Superior temporal gyrus (tissue), 1 donor: Measurements from ENCODE around the gene VAPB.

Experiments
- DNase-seq: peaks from one replicate; pipeline ENCODE4 v3.0.0-alpha.2; 2016; ENCODE audit errors: extremely low spot score

The VAPB gene

DNA sequence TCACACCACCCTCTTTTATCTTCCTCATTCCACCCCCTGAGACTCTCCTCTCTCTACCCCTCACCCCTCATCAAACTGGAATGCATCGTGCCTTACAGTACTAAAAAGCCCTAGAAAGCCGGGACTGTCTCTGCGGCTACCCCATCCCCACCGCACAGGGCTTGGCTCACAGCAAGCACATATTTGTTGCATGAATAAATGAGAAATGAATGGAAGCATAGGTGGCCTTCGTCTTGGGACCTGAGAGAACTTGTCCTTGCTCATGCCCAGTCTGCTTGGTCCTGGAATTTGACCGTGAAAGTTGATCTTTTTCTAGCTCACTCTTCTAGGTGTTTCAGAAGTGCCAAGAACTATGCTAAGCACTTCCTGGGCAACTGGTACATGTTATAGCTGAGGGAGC, 72.9 kb downstream of the VAPB start:
- DNase-seq = no peak

DNA sequence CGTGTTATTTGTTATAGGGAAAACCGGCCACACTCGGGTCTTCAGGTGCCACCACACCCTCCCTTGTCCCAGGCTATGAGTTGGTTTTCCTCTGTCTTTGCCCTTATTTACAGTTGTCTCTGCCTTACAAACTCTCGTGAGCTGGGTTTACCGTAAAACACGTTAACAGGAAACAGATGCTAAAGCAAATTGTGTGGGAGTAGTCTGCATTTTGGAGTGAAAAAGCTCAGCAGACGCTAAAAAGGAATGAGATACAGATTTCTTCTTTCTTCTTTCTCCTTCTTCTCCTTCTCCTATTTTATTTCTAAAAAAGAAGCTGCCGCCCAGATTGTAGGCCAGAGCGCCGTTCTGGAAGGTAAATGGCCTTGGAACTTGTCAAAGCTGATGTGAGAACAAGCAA, 74.2 kb downstream of the VAPB start:
- no peak for DNase-seq

DNA sequence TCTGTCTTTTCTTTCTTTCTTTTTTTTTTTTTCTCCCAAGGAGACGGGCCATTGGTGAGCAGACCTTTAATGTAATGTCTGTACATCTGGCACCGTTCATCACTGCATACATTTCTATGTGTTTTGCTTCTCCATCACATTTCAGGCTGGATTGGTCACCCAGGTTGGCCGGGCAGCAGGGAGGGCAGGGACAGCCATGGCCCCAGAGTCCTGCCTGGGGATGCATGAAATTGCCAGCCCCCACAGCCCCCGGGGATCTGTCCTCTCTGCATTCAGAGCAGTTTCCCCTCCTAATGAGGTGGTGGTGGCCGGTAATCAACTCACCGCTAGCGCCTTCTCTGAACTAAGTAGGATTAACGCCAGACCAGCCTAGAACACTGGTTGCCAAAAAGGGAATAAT, 75.8 kb downstream of the VAPB start:
- DNase-seq = no peak

DNA sequence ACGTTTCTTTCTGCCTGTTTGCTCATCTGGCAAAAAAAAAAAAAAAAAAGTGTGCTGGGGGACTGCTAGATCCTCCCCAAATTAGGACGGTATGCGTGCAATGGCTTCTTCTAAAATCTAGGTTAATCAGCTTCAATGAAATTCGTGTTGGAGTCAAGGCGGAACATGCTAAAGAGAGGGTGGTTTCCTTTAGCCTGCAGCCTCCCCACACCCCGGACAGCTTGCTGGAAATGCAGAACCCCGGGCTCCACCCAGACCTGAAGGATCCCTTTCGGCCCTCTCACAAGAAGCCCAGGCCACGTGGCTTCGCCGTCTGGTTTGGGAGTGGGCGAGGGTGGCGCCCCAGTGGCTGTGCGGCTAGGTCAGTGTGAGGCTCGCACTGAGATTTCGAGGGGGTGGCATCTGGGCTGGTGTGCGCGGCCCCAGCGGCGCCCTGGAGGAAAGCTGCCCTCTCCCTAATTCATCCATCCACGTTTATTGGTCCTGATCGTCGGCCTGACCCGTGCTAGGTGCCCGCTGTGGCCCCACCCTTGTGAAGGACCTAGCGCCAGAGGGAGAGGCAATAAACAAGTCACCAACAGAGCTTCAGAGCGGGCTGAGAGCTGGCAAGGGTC, 77.2 kb downstream of the VAPB start:
- DNase-seq = no peak

DNA sequence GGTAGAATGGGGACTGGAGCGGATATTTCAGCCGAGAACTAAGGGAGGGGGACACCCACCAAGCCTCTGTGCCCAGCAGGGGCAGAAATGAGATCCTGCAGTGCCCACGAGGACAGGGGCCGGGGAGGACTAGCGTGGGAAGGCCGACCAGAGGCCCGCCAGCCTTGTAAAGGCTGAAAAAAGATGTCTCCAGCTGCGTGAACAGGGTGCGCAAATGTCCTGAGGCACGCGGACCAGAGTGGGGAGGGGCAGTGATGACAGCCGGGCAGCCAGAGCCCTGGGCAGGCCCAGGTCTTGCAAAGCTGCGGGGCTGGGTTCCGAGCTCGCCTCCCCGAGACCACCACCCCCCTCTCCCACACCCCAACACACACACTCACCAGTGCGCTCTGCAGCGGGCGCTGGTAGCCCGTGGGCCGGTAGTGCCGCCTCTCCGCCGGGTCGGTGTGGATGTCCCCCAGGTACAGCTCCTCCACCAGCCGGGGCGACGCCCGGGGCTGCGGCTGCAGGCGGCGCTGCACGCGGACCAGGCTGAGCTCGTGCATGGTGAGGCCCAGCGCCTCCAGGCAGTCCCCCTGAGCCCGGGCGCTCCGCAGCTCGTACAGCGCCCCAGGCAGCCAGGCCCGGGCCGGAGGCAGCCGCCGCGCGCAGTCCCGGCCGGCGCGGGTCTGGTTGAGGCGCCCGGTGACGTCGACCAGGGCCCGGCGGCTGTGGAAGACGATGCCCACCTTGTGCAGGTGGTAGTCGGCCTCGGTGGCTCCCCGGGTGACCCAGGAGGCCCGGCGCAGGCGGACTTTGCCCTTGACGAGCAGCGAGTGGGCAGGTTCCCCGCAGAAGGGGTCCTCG, 77.9 kb downstream of the VAPB start:
- no peak for DNase-seq

DNA sequence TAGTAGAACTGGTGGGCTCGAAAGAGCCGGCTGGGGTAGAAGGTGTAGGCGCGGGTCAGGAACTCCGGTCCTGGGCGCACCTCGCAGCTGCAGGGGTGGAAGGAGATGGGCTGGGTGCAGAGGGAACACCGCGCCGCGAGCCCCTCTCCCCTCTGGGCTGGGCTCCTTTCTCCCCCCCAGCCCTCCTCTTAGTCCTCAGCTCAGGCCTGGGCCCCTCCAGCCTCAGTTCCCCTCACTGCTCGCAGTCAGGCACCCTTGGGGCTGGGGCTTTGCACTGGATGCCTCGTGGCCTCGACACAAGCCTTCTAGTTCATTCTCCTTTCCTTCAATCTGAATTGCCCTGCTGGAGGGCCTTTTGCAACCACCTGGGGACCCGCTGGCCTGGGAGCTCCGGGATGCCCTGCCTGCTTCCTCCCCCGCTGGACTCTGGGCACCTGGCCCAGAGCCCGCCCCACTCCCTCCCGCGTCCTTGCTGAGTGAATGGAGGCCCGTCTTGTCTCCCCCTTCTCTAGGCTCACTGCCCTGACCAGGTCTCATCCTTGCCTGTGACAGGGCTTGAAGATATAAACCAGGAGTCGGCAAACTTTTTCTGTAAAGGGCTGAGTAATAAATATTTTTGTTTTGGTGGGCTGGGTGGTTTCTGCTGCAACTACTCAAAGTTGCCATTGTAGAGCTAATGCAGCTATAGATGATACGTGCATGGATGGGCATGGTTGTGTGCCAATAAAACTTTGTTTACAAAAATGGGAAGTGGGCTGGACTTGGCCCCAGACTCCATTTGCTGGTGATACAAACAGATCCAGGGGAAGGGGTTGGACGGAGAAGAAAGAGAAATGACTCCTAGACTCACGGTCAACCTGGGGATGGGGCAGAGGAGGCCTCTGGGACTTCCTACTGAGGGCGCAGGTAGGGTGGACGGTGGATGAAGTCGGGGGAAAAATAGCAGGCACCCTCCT, 78.8 kb downstream of the VAPB start:
- DNase-seq = no peak

DNA sequence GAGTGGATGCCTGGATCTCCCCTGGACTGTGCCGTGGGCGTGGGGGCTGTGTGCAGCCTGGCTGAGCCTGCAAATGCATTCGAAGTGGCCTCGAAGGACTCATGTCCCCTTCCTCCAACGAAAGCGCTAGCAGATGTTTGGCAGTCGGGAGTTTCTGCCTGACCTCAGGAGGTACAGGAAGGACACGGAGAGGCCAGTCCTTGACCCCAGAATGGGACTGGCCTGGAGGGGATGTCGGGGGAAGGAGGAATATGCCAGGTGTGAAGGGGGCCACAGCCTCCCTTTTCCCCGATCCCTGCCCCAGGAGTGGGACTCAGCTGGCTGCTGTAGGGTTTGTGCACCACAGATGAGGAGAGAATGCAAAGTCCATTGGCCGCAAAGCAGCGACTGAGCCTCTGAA, 80.6 kb downstream of the VAPB start:
- DNase-seq = no peak

DNA sequence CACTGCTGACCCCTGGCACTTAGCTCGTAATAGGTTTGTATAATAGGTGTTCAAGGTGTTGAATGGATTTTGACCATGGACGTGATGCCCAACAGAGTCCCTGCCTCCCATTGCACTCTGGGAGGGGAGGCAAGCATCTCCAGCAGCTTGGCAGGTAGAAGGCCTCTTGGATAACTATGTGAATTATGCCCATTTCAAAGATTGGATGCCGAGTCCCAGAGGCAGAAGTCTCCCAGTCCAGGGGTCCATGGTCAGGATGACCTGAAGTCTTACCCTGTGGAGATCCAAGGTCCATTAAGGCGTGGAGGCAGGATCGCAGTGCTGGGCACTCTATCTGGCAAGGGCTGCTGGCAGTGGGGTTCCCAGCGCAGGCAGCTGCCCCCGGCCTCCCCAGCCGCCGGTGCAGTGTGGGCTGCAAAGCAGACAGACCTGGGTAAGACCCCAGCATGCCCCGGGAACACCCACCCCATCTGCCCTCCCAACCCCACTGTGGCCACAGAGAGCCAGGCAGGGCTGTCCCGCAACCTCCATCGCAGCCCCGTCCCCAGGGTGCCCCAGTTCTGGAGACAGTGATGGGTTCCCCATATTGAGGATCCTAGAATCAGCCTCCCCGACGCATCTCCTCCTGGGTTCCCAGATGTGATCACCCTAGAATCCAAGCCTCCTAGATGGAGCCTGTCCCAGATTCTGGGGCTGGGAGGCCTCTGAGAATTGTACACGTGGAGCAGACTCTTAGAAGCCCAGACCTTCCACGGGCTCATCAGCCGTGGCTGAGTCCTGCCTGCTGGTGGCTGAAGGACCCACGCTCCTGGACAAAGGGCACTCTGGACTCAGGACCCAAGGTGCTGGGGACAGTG, 81.5 kb downstream of the VAPB start:
- no peak for DNase-seq

DNA sequence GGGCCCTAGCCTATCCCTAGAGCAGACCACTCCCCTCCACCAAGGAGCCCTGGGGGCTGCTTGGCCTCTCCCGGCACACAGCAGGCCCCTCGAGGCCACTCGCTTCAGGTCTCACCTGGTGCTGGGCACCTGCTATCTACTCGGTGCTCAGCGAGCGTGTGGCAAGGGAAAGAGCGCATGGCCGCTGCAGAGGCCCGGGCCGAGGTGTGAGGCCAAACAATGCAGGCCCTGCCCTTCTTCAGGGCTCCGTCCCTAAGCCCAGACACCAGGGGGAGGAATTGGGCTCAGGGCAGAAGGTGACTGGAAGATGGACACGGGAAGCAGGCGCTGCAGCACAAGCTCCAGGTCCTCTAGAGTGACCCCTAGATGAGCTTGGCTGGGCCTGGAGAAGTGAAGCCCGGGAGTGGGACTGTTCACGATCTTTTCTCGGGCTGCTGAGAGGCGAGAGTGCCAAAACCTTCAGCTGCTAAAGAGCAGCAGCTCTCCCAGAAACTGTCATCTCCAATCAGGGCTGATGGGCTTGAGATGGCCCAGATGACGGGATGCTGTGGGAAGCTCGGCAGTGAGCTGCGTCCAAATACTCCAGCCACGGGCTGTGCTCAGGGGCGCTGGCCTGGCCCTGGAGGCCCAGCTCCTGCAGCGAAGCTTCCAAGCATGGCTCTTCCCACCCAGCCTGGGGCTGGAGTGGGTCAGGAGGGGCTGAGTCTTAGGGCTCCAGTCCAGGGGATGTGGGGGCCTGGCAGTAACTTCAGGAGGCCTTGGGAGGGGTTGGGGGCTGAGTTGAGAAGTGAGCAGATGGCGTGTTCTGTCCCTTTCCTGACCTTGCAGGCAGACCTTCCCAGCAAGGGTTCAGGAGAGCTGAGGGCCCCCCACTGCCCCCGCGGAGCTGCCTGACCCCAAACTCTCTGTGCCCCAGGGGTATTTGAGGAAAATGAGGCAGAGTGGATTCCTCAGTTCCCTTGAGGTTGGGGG, 82.5 kb downstream of the VAPB start:
- DNase-seq = no peak

DNA sequence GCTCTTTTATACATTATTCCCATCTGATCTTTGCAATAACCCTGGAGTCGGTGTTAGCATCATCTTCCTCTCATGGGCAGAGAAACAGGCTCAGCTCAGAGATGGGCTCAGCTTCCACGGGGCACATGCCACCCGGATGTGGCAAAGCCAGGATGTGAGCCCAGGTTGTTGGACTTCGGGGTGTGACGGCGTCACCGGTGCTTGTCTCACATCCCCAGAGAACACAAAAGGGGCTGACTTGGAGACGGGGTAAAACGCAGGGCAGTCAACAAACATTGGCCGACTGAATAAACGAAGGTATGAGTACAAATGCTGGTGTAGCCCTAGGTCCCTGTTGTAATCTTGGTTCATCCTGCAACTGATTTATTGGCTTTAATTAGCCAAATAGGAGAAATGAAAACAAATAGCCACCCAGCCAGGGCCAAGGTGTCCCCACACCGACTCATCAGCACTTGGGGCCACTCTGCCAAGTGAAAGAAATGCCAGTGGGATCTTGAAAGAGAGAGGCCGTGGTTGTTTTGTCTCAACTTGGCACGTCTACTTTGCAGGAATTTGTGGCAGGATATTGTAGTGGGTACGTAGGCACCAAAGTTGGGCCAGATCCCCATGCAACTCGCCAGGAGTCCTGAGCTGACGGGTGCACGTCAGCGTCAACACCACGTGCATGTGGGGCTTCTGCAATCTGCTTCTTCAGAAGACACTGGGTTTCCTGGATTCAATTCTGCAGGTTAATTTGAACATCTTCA, 83.4 kb downstream of the VAPB start:
- DNase-seq = no peak

DNA sequence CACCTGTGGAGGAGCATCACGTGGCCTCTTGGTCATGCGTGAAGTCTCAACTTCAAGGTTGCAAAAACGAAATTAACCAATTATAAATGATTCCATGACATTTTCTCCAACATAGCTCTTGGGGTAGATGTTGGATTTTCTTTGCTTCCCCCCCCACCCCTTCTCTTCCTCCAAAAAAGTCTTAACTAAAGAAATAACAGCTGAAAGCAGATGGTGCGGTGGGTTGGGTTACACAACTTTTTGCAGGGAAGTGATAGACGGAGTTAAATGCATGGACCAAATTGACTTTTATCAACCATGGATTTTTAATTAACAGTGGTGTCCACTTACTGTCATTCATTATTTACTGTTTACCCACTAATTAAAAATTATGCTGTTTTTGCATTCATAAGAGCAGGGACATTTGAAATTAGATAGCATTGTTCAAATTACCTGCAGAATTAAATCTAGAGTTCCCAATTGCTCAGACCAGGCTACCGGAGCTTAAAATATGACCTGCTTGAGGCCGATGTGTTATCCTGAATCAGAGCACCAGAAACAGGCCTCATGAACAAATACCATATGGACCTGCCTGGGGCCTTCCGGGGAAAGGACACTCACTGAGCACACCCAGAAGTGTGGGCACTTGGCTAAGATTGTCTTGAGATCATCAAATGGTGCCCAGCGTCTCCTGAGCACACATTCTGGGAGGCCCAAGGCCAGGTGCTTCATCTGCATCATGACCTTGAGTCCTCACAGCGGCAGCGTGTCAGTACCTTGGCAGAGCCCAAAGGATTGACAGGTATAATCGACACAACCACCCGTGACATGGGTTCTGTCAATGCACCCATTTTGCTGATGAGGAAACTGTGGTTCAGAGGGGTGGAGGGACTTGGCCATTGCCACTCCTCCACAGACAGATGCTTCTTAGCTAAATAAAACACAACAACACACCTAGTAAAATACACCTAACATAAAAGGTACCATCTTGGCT, 84.7 kb downstream of the VAPB start:
- no peak for DNase-seq

DNA sequence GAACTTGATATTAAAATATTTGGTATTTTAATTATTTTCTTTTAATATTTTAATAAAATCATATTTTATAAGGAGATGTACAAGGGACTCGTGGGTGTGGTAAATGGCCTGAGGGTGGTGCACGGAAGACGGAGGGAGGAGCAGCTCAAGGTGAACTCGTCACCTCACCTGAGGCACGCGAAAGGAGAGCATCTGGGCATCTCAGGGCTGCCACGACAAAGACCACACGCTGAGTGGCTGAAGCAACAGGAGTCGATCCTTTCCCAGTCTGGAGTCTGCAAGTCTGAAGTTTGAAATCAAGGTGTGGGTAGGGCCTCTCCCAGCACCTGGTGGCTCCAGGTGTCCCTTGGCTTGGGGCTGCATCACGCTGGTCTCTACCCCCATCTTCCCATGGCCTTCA, 86.4 kb downstream of the VAPB start:
- DNase-seq = no peak

DNA sequence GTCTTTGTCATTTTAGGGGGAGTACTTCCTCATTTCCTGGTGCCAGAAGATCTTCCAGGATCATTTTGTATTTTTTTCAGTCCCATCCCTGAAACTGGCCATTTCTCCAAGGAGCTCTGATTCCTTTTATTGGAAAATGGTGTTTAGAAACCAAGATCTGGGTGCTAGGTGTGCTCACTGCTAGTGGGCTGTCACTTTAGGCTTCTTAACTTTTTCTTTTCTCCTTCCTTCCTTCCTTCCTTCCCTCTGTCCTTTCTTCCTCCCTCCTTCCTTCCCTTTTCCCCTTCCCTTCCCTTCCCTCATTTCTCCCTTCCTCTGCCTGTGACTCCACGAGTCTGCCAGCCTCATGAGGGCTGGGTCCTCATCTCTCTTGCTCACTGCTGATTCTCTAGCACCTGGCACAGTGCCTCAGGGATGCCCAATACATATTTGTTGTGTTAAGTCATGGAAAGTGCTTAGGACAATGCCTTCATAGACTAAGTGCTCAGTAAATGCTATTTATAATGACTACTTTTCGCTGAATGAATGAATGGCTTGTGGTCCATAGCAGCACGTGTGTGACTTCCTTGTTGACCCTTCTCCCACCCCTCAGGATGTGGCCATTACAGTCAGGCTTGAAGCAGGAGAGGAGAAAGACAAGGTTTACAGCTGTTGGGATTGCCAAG, 89.2 kb downstream of the VAPB start:
- DNase-seq = no peak

DNA sequence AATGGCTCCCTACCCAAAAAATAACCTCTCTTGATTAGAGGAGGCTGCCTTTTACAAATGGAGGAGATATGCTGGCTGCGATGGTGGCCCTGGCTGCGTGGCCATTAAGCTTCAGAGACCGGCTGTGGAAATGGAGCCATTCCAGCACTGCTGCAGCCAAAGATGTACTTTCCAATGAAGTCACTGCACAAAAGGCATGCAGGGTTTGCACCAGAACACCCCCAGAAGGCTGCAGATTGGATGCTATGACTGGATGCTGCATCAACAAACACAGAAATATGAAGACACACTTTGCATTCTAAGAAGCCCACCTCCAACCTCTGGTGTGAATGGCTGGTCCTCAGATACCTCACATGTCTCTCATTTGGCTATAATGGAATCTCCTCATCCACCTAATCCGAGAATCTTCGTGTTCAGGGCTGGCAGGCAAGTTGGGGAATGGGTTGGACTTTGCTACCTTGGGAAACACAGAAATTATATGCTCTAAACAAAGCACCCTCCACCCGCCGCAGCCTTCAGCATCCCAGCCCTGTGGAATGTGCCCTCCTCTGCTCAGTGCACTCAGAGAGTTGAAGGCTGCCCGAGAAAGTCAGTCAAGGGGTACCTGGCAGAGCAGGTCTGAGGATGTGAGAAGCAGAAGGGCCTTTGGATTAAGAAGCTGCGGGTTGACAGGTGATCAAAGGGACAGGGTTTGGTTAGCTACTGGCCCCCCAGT, 90.9 kb downstream of the VAPB start:
- DNase-seq = no peak

DNA sequence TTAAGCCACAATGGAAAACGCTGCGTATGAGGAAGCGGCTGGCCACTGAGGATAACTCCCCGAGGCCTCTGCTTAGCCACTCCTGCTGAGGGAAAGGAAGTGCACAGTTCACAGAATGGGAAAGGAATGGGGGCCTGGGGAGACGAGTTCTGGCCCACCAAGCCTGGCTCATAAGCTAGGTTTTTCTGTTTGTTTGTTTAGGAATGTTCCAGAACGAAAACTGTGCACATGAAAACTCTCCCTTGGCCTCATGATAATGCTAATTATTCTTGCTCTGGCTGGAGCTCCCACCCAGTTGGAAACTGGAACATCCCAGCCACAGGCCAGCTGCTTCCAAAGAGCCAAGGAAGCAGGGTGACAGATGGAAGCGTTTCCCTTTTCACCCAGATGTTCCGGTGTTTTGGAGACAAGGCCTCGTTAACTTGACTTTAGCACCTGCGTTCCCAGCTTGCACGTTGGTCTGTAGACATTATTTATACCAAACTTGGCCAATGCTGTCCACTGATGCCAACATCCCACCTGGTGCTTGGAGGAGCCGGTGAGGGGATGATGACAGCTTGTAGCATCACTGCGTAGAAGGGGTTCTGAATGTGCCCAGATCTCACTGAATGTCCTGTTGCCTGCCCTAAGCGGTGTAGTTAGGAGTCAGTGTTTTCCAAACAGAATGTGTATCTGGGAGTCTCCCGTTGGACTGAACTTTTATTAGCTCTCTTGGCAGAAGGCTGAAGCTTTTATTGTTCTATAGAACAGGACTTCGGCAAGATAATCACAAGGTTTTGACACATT, 91.7 kb downstream of the VAPB start:
- no peak for DNase-seq

DNA sequence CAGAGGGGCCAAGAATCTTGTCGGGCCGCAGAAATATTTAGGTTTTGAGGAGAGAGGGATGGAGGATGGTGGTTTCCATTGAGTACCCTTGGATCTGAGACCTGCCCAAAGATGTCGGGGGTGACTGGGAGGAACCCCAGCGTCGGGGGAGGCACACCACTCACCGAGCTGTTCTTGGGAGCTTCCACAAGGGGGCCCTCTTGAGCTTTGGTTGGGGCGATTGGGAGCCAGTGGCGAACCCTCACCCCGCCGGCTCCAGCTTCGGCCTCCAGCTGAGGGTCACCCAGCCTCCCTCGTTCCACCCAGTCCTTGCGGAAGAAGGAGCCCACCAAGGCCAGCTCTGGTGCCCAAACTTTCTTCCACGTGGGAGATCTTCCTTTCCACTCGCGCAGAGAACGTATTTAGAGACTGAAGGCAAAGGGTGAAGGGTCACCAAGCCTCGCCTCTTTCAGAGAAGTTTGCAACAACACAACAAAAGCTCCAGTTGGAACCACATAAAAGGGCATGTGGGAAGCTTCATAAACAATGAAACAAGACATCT, 92.5 kb downstream of the VAPB start:
- peak; percentile 24 for DNase-seq
